RWPE1 (cell line): Measurements from ENCODE around the gene CAPN9.

ENCODE experiments used
- CTCF ChIA-PET: fragments of 350-600 bp; sonication (Branson Sonifier 250); formaldehyde crosslinking; extraction: SDS; loops from one replicate; lab custom pipeline; 2021; lab: Yijun Ruan, JAX
- POLR2A ChIA-PET: fragments of 400-600 bp; formaldehyde crosslinking; extraction: SDS; loops from one replicate; lab custom pipeline; 2020; ENCODE audit warnings: antibody characterized with exemption; ENCODE audit not compliant: low non-redundant PET; lab: Yijun Ruan, JAX
- DNase-seq: peaks from one replicate; pipeline ENCODE4 v3.0.0; 2012; ENCODE audit warnings: low spot score
- H3K27ac ChIP-seq: fragments of 450-650 bp; 2 replicates; pipeline ENCODE4 v1.5.1; 2017
- TF ChIP-seq, protein P1 (sequence below): fragments of 450-650 bp; conservative IDR thresholded peaks from 2 replicates; pipeline ENCODE4 v1.5.1; 2017; ENCODE audit warnings: low read depth, mild to moderate bottlenecking

Gene CAPN9

DNA sequence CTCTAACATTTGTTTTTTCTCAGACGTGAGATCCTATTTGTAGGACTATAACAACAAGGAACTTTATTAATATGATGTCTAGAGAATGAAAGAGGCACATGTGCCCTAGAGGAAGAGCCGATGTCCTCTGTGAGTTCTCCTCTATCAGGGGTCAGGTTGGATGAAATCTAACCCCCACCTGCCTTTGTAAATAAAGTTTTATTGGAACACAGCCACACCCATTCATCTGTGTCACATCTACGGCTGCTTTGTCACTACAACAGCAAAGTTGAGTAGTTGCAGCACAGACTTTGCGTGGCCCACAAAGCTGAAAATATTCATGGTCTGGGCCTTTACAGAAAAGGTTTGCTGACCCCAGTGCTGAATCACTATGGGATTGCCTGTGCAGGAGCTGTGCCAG lies 571 bp upstream of the CAPN9 start:
- no peak for DNase-seq
- no peak overlapping the region for H3K27ac ChIP-seq
- ChIA-PET CTCF (no interaction called here), POLR2A (no interaction called here)
- TF ChIP-seq, protein P1, sequence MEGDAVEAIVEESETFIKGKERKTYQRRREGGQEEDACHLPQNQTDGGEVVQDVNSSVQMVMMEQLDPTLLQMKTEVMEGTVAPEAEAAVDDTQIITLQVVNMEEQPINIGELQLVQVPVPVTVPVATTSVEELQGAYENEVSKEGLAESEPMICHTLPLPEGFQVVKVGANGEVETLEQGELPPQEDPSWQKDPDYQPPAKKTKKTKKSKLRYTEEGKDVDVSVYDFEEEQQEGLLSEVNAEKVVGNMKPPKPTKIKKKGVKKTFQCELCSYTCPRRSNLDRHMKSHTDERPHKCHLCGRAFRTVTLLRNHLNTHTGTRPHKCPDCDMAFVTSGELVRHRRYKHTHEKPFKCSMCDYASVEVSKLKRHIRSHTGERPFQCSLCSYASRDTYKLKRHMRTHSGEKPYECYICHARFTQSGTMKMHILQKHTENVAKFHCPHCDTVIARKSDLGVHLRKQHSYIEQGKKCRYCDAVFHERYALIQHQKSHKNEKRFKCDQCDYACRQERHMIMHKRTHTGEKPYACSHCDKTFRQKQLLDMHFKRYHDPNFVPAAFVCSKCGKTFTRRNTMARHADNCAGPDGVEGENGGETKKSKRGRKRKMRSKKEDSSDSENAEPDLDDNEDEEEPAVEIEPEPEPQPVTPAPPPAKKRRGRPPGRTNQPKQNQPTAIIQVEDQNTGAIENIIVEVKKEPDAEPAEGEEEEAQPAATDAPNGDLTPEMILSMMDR, result no peak

GRCh38 chr1:230747890-230748800 lies 957 bp downstream of the CAPN9 start:
- no peak overlapping the region for H3K27ac ChIP-seq
- ChIA-PET POLR2A (no interaction called here), CTCF (interaction anchor here (0.9 kb wide), 1 partner anchor 21 kb away, joined by 3 read pairs; no protein-coding TSS in a partner anchor)
- no peak for DNase-seq
- TF ChIP-seq, protein P1, result no peak

GRCh38 chr1:230749150-230749549 lies 2.0 kb downstream of the CAPN9 start:
- DNase-seq, result no peak
- TF ChIP-seq, protein P1, result no peak
- POLR2A ChIA-PET, result no interaction called here
- CTCF ChIA-PET, result no interaction called here
- H3K27ac ChIP-seq, result no peak overlapping the region

GRCh38 chr1:230749635-230750034 lies 2.4 kb downstream of the CAPN9 start:
- no peak for DNase-seq
- CTCF ChIA-PET, result no interaction called here

GRCh38 chr1:230750576-230750975 lies 3.4 kb downstream of the CAPN9 start:
- CTCF ChIA-PET, result no interaction called here
- no peak overlapping the region for H3K27ac ChIP-seq
- TF ChIP-seq, protein P1, result no peak
- POLR2A ChIA-PET, result no interaction called here
- DNase-seq, result no peak

More at GRCh38 chr1:230749635-230750034, 2.4 kb downstream of the CAPN9 start:
- no peak overlapping the region for H3K27ac ChIP-seq
- TF ChIP-seq, protein P1, result no peak
- POLR2A ChIA-PET, result no interaction called here

DNA sequence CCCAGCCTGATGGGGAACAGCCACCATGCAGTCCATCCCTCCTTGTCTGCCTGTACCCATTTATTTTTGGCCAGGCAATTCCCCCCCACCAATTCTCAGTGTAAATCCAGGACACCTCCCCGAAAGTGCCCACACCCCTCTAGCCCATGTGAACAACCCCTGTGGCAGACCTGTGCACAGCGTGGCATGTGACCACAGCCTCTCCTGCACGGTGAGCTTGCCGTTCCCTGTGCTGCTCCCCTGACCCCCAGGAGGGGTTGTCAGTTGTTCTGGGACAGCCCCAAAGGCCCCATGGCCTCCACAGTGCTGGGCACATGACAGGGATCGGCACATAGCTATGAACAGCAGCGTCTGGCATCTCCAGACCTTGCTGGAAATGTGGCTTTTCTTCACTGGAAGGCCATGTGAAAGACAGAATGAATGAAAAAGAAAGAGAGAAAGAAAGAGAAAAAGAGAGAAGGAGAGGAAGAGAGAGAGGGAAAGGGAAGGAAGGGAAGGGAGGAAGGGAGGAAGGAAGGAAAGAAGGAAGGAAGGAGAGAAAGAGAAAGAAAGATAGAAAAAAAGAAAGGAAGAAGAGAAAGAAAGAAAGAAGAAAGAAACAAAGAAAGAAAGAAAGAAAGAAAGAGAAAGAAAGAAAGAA lies 3.9 kb downstream of the CAPN9 start:
- ChIA-PET CTCF (no interaction called here), POLR2A (no interaction called here)
- no peak overlapping the region for H3K27ac ChIP-seq
- no peak for DNase-seq
- TF ChIP-seq, protein P1, result no peak
